Stimulated activated CD4-positive, alpha-beta T cell treated with anti-CD3 and anti-CD28 coated beads, Interleukin-2, amount 100 ng/mL, for 48 hours (primary cell): ENCODE data around the gene FYB1.
"Not testable (repeated sequence)": the region's sequence is repeated elsewhere in the genome, so short reads cannot be mapped to it uniquely, and the experiment has no call there.

Source experiments
- DNase-seq, 2 donors: peaks; one replicate each; pipeline ENCODE4 v3.0.0-alpha.2; 2020

The FYB1 gene

GRCh38 chr5:39186722-39187539, 32.4 kb downstream of the FYB1 start:
- no peak for DNase-seq

DNA sequence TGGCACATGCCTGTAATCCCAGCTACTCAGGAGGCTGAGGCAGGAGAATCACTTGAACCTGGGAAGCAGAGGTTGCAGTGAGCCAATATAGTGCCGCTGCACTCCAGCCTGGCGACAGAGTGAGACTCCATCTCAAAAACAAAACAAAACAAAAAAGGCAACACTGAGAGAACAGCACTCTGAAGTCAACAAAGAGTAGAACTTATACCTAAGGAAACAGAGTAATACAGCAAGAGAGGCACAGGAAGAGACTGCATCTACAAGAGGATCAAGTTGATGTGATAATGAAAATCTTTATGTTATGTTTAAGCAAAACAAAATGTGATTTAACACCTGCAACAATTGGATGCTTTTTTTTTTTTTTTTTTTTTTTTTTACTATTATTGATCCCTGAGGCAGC, 33.1 kb downstream of the FYB1 start:
- DNase-seq: no peak

DNA sequence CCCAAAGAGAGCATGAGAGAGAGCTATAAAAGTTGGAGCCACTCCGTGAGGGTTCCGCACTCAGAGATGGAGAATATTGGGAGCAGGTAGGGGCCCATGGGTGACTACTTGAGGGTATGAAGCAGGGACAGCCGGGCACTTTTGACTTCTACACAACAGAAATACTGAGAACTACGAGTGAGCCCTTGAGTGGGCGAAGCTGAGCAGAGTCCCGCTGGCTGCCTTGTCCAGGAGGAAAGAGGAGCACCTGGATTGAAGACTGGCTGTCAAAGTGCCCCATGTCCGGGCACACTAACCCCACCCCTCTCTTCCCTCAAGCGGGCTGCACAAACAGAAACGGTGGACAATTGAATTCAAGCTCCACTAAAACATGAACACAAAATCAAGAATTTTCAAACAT, 33.6 kb downstream of the FYB1 start:
- DNase-seq: no peak

DNA sequence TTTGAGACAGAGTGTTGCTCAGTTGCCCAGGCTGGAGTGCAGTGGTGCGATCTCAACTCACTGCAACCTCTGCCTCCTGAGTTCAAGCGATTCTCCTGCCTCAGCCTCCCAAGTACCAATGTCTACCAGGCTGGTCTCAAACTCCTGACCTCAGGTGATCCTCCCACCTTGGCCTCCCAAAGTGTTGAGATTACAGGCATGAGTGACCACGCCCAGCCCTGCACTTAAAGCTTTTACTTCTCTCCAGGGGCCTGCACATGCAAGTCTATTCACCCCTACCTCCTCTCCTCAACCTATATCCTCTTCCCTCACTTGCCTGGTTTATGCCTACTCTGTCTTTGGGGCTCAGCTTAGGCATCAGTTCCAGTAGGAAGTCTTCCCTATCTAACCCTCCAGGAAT, 39.8 kb downstream of the FYB1 start:
- not testable (repeated sequence) for DNase-seq

- DNase-seq: no peak
Measured at GRCh38 chr5:39178861-39179260, 40.5 kb downstream of the FYB1 start.

DNA sequence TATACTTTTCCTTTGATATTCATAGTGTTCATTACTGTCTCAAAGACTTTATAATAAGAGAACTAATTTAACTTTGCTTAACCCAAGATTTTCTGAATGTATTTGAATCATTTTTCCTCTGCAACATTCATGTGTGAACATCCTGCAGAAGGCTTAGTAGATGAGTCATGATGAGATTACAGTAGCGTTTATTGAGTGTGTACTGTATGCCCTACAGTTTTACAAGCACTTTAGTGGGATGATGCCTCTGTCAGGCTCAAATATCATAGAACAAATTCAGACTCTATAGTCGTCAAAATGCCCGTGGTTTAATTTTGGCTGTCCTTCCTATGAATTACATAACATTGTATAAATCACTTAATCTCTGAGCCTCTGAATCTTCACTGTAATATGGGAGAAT, 41.2 kb downstream of the FYB1 start:
- no peak for DNase-seq

DNA sequence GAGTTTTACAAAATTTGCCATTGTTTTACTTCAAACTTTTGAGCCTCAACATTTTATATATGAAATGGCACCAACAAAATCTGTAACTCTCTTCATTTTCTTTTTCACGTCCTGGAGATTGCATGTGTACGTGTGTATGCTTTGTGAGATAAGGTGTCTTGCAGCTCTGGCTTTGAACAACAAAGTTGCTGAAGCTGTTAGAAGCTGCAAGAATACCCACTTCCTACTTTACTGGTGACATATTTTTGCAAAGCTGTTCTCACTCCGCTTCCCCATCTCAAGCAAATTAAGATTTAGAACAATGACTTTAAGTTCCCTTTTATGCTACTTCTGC, 41.8 kb downstream of the FYB1 start:
- DNase-seq: no peak

DNA sequence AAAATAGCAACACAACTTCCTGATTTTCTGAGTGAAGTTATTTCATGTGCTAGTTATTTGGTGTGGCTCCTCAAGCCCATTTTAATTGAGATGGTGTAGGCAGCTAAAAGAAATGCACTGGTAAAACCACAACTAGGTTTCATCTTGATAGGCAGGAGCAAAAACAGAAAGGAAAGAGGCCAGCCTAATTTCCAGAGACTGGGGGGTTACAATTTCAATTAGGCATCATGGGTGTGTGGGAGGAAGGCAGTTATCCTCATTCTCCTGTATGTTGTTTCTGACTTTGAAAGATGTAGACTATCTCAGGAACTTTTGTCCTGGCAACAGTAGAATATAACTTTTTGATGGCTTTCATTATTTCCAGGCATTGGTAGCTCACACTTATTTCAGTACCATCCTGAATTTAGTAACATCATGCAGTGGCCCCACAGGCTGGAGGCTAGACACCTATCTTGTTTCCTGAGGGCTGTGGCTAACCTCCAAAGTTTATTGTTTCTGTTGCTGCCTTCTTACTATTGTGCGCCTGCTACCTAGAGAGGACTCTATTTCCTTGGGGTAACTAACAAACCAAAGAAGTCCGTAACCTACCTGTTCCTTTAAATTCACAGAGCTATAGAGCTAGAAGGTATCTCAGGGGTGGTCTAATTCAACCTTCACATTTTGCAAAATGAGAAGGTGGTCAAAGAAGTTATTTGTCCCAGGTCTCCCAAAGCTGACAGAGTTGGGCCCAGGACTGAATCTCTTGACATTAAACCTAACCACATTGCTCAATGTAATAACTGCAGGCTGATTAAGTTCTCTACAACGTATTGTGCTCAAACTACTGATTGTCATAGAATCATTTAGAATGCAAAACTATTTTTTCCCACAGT, 42.4 kb downstream of the FYB1 start:
- no peak for DNase-seq

GRCh38 chr5:39175273-39175955, 43.9 kb downstream of the FYB1 start:
- DNase-seq: no peak

- DNase-seq: no peak
Measured at GRCh38 chr5:39173069-39173468, 46.3 kb downstream of the FYB1 start.

GRCh38 chr5:39172593-39172992, 46.8 kb downstream of the FYB1 start:
- DNase-seq: no peak

GRCh38 chr5:39171647-39172046, 47.7 kb downstream of the FYB1 start:
- DNase-seq: no peak

GRCh38 chr5:39169081-39169480, 50.3 kb downstream of the FYB1 start:
- DNase-seq: no peak

GRCh38 chr5:39167972-39168342, 51.4 kb downstream of the FYB1 start:
- no peak for DNase-seq

DNA sequence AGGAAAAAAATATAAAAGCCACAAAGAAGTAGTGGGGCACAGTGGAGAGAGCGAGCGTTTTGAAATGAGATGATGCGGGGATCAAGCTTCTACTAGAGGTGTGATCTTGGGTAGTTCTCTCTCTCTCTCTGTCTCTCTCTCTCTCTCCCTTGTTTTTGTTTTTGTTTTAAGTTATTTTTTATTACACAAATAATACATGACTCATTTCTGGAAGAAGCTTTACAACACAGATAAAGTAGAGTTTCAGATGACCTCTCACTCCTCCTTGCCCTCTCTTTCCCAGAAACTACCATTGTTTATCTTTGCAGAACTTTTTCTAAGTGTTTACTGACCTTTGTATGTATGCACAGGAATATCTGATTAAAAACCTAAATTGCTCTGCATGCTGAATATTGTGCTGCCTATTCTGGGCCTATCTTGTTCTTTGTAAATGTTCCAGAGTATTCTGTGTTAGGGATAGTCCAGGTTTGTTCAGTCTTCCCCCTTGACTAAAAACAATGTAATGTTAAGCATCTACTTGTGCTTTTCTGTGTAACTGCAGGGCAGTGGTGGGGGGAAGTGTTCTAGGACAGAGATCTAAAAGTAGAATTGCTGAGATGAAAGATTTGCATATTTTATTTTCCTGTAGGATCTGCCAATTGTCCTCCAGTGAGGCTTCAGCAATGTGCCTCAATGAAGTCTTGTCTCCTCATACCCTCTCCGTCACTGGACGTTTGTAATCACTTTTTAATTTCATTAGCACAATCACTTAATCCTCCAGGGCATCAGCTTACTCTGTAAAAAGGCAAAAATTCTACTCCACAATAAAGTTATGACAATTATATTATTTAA, 52.0 kb downstream of the FYB1 start:
- no peak for DNase-seq

GRCh38 chr5:39164529-39165402, 54.6 kb downstream of the FYB1 start:
- DNase-seq: no peak

DNA sequence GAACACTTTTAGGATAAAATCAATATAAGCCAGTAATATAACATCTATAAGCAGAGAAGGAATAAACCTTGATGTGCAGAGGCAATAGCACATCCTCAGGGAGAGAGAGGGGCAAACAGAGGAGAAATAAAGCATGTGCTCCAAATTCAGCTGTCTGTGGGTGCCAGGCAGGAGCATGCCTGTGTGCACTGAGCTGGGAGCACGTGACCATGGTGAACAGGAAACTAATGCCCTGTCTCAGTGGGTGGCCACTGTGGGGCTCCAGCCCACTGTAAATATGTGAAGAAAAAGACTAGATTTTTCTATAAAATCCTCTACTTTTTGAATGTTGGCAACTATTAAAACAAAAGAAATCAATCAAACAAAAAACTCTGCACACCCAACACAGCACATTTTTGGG, 55.3 kb downstream of the FYB1 start:
- DNase-seq: no peak

GRCh38 chr5:39161578-39161977, 57.8 kb downstream of the FYB1 start:
- DNase-seq: no peak

DNA sequence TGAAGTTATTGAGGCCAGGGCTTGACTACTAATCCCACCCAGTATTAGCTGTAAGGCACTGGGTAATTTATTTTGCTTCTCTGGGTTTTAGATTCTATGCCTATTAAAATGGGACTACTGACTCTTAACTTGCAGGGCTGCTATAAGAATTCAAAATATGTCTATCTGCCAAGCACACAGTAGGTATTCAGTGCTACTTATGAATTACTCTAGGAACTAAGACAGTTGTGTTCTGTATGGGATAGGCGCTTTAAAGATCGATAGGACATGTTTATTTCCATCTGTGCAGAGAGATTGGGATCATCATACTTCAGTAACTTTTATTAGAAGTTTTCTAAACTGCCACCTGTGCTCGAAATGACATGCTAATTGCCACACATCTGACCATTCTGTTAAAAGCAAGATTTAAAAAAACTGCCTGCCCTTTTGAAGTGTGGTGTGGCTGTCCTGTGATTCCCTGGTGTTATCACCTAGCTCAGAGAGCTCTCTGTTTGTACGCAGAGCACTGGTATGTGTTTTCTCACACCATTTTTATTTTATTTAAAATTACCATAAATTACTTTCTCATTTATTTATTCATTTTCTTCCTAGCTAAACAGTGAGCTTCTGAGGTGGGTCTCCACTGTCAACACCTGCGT, 58.7 kb downstream of the FYB1 start:
- no peak for DNase-seq

DNA sequence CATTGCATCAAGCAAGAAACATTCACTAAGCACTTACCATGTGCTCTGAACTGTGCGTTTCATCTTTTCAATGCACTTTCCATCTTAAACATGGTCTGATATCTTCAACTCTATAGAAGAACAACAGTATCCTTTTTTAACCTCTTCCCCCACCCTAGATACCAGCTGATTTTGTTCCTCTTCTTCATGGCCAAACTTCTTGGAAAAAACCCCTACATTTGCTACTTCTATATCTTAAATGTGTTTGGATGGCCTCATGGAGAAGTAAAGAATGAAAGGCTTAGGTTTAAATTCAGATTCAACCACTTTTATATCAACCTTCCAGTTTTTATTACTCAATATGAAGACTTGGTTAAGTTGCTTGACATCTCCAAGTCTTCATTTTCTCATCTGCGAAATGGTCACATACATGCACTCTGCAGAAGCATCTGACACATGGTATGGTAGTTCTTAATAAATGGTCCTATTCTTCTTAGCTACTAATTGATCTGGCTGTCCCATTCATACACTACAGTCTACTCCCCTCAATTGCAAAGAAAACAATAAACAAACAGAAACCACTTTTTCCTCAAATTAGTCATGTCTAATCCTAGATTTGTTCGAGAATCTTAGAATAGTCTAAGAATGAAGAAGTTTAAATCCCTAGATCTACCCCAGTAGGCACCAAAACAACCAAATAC, 59.4 kb downstream of the FYB1 start:
- no peak for DNase-seq

GRCh38 chr5:39158786-39159185, 60.6 kb downstream of the FYB1 start:
- DNase-seq: no peak
